Spleen (tissue), 11 donors: ENCODE data around the gene PTBP1. TPM values are rescaled to one million over a fixed set of nuclear protein-coding genes. Genes with fewer than 3 reads are reported as not detected.
"Not testable (repeated sequence)": the region's sequence is repeated elsewhere in the genome, so short reads cannot be mapped to it uniquely, and the experiment has no call there.

Source experiments
- DNase-seq: peaks from one replicate; pipeline ENCODE4 v3.0.0-alpha.2; 2020
- H3K27ac ChIP-seq, 8 donors: fragments of 200-600 bp; sonication (generic) in 7 of 8; 1 replicate in 4 of 8; 2 replicates in 4 of 8; pipeline versions ENCODE4 v1.5.0 to v1.8.0; 2016 to 2021; ENCODE audit warnings: inconsistent platforms in 4 of 8, mild to moderate bottlenecking in 4 of 8, moderate library complexity in 1 of 8
- H3K27me3 ChIP-seq, 7 donors: fragments of 200-600 bp; sonication (generic) in 6 of 7; replicated peaks in 1 of 7; 1 replicate in 4 of 7; 2 replicates in 3 of 7; pipeline versions ENCODE4 v1.5.0 to v1.8.0; 2016 to 2021; ENCODE audit warnings: inconsistent platforms in 3 of 7, mild to moderate bottlenecking in 1 of 7
- H3K36me3 ChIP-seq, 6 donors: fragments of 200-600 bp; sonication (generic) in 5 of 6; 1 replicate in 4 of 6; 2 replicates in 2 of 6; pipeline versions ENCODE4 v1.5.0 to v1.8.0; 2016 to 2021; ENCODE audit warnings: inconsistent platforms in 2 of 6
- H3K4me1 ChIP-seq, 6 donors: fragments of 200-600 bp; sonication (generic) in 5 of 6; 1 replicate in 3 of 6; 2 replicates in 3 of 6; pipeline versions ENCODE4 v1.5.0 to v1.8.0; 2016 to 2021; ENCODE audit warnings: inconsistent platforms in 3 of 6
- H3K4me3 ChIP-seq, 8 donors: fragments of 200-600 bp; sonication (generic) in 7 of 8; 1 replicate in 4 of 8; 2 replicates in 4 of 8; pipeline versions ENCODE4 v1.5.0 to v1.8.0; 2016 to 2021; ENCODE audit warnings: inconsistent platforms in 4 of 8, mild to moderate bottlenecking in 4 of 8, moderate library complexity in 2 of 8
- H3K9me3 ChIP-seq, 8 donors: fragments of 200-600 bp; sonication (generic) in 7 of 8; 1 replicate in 4 of 8; 2 replicates in 4 of 8; pipeline versions ENCODE4 v1.5.0 to v1.8.0; 2016 to 2021; ENCODE audit warnings: inconsistent platforms in 4 of 8
- POLR2A ChIP-seq, 3 donors: fragments of 450-650 bp; IDR thresholded peaks; one replicate each; pipeline ENCODE4 v1.5.1; 2017; ENCODE audit warnings: antibody characterized with exemption in 3 of 3, mild to moderate bottlenecking in 1 of 3
- POLR2AphosphoS5 ChIP-seq, 3 donors: sonication (generic); formaldehyde crosslinking; IDR thresholded peaks; one replicate each; pipeline ENCODE4 v1.5.1; 2017; ENCODE audit warnings: antibody characterized with exemption in 3 of 3
- WGBS, 5 donors: extraction: QIAGEN DNeasy Blood & Tissue Kit in 3 of 5; methylation state at CpG; one replicate each; pipeline versions ENCODE4 v1.1.5 to v1.1.7; 2013 to 2018; 5-methylcytosine and 5-hydroxymethylcytosine counted together
- intact Hi-C: fragments of 100-400 bp; cut with DNase I; formaldehyde crosslinking; loops from one replicate; pipeline ENCODE4 v1.15.0; 2023; ENCODE audit warnings: low total_unique reads
- polyA plus RNA-seq, 3 donors: library from polyadenylated mRNA; stranded (reverse); fragments of 200-250 nt; gene quantifications; one replicate each; pipeline ENCODE4 v1.2.1, GENCODE V29; 2013
- total RNA-seq, 7 donors: library from RNA; depleted of rRNA in 3 of 7; stranded (reverse); fragments of >200 nt in 3 of 7; fragmentation: NEBNext Ultra II Directional in 4 of 7; extraction: Animal tissue kit (Norgen Biotek cat#: 25700) in 4 of 7; gene quantifications; one replicate each; pipeline versions ENCODE4 v1.1.0 to v1.2.1, GENCODE V29; 2016 to 2021
- TF ChIP-seq, protein P1 (sequence below), 11 experiments: fragments of 200-600 bp in 7 of 11; fragments of 450-650 bp in 4 of 11; sonication (generic) in 4 of 11; IDR thresholded peaks in 8 of 11; conservative IDR thresholded peaks in 3 of 11; 1 replicate in 7 of 11; 2 replicates in 4 of 11; pipeline versions ENCODE4 v1.4.0 to v1.8.0; 2016 to 2021; ENCODE audit warnings: antibody characterized with exemption in 11 of 11, inconsistent platforms in 4 of 11, mild to moderate bottlenecking in 1 of 11
- donor health status: healthy with polysubstance abuse.
- donor health status: DM: no; HTN: no; CAD: no; lungs with moderate emphysema.
- donor health status: DM: no; HTN: no; CAD: no.
- donor health status: Bipolar disorder and iron deficiency.
- donor health status: healthy.
- donor health status: DM: no; HTN: no; CAD: no.
- donor health status: DM: yes; HTN: yes; CAD: no.

PTBP1 gene
- total and polyA plus RNA-seq, 10 donors: 89.9 to 305 (median 176) TPM

DNA sequence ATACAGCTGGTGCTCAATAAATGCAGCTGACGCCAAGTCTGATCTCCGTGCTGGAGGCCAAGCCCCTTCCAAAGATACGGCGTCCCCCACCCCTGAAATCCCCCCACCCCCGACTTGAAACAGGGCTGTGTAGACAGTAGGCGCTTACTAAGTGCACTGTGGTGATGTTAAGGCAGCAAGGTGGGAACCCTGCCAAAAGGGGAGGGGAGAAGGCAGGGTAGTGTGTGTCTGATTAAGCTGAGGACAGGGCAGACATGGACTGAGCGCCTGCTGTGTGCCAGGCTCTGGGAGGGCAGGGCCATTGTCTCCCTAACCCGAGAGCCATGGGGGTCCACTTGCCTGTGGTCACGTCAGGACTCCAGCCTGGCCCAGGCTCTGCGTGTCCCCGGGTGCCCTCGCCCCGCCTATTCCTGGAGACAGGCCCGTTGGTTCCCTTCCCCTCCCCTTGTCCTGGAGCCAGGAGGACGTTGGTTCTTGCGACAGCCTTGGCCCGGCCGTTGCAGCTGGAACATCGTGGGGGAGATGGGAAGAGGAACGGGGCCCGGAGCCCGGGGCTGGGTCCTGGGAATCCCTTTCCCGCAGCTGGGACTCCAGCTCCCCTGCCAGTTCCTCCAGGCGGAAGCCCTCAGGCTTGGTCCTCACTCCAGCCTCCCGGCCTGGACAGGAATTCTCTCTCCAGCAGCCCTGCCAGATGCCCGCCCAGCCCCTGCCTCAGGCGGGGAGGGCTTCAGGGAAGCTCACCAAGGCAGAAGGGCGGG, 53.1 kb downstream of the PTBP1 start:
- peaks cover 0 to 97% (median 55%) of the 10 kb centered on the region in 7 donors for H3K27me3 ChIP-seq
- peak; percentile 81 for DNase-seq
- peak overlapping the region in 7 of 8 donors; percentile 60 to 82 (median 79) for H3K27ac ChIP-seq
- H3K9me3 ChIP-seq: no peaks in the 10 kb centered on the region
- intact Hi-C loops: loop anchor here (10.0 kb wide), 1 partner anchor 76 kb away; no protein-coding TSS in a partner anchor
- no peak for TF ChIP-seq POLR2A (IDR thresholded peaks at IDR 0.05)
- peak; percentile 80 to 88 (median 81) for TF ChIP-seq POLR2AphosphoS5 (IDR thresholded peaks at IDR 0.05)
- 20 to 24% (median 21%) methylated on average over 17 to 28 of the region's 28 CpGs for WGBS, 5 donors
- H3K36me3 ChIP-seq: no peaks in the 10 kb centered on the region
- H3K4me3 ChIP-seq: peak overlapping the region in 1 of 8 donors; percentile 5
- peaks cover 0 to 60% (median 30%) of the 10 kb centered on the region in 6 donors for H3K4me1 ChIP-seq

DNA sequence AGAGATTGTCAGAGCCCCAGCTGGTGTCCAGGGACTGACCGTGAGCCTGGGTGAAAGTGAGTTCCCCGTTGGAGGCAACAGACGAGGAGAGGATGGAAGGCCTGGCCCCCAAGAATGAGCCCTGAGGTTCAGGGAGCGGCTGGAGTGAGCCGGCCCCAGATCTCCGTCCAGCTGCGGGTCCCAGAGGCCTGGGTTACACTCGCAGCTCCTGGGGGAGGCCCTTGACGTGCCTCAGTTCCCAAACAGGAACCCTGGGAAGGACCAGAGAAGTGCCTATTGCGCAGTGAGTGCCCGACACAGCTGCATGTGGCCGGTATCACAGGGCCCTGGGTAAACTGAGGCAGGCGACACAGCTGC, 53.7 kb downstream of the PTBP1 start:
- peaks cover 0 to 54% (median 27%) of the 10 kb centered on the region in 6 donors for H3K4me1 ChIP-seq
- H3K9me3 ChIP-seq: no peaks in the 10 kb centered on the region
- intact Hi-C loops: loop anchor here (10.0 kb wide), 1 partner anchor 76 kb away; no protein-coding TSS in a partner anchor
- 29 to 52% (median 39%) methylated on average over 5 to 13 of the region's 13 CpGs for WGBS, 5 donors
- H3K27ac ChIP-seq: peak overlapping the region in 7 of 8 donors; percentile 60 to 82 (median 79)
- no peaks in the 10 kb centered on the region for H3K36me3 ChIP-seq
- no peak for DNase-seq
- peak overlapping the region in 1 of 8 donors; percentile 5 for H3K4me3 ChIP-seq
- TF ChIP-seq POLR2A (IDR thresholded peaks at IDR 0.05) (no peak), POLR2AphosphoS5 (IDR thresholded peaks at IDR 0.05) (no peak)
- TF ChIP-seq, protein P1, sequence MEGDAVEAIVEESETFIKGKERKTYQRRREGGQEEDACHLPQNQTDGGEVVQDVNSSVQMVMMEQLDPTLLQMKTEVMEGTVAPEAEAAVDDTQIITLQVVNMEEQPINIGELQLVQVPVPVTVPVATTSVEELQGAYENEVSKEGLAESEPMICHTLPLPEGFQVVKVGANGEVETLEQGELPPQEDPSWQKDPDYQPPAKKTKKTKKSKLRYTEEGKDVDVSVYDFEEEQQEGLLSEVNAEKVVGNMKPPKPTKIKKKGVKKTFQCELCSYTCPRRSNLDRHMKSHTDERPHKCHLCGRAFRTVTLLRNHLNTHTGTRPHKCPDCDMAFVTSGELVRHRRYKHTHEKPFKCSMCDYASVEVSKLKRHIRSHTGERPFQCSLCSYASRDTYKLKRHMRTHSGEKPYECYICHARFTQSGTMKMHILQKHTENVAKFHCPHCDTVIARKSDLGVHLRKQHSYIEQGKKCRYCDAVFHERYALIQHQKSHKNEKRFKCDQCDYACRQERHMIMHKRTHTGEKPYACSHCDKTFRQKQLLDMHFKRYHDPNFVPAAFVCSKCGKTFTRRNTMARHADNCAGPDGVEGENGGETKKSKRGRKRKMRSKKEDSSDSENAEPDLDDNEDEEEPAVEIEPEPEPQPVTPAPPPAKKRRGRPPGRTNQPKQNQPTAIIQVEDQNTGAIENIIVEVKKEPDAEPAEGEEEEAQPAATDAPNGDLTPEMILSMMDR (IDR thresholded peaks at IDR 0.05 in 8 of 11, conservative IDR thresholded peaks at IDR 0.05 in 3 of 11): no peak
- H3K27me3 ChIP-seq: peaks cover 0 to 97% (median 50%) of the 10 kb centered on the region in 7 donors

DNA sequence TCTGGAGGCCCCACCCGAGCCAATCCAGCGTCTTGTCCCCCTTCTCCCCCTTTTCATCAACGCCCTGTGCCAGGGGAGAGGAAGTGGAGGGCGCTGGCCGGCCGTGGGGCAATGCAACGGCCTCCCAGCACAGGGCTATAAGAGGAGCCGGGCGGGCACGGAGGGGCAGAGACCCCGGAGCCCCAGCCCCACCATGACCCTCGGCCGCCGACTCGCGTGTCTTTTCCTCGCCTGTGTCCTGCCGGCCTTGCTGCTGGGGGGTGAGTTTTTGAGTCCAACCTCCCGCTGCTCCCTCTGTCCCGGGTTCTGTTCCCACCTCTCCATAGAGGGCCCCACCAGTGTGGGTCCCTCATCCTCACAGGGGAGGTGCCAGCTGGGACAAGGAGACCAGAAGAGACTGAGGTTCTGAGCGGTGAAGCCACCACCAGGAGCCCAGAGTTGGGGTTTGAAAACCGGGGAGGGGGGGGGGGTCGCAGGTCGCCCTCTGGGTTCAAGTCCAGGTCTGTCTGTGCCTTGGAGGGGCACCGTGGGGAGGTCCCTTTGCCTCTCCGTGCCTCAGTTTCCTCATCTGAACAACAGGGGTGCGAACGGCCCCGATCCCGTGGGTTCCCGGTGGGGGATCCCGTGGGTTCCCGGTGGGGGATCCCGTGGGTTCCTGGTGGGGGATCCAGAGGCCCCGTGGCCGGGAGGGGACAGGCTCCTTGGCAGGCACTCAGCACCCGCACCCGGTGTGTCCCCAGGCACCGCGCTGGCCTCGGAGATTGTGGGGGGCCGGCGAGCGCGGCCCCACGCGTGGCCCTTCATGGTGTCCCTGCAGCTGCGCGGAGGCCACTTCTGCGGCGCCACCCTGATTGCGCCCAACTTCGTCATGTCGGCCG, 55.1 kb downstream of the PTBP1 start, which contains the start of gene ELANE:
Gene ELANE, plus strand, starts transcription at position 168 of the 878 bp plus-strand sequence. Its CDS starts 26 bp downstream, at position 194.
- Histone ChIP-seq H3K36me3 (no peaks in the 10 kb centered on the region), H3K9me3 (no peaks in the 10 kb centered on the region), H3K4me1 (peaks cover 0 to 56% (median 27%) of the 10 kb centered on the region in 6 donors), H3K27me3 (peaks cover 0 to 83% (median 39%) of the 10 kb centered on the region in 7 donors), H3K27ac (peak within 1 kb of the TSS in 7 of 8 donors; percentile 60 to 82 (median 79)), H3K4me3 (peak within 1 kb of the TSS in 3 of 8 donors; percentile 6 to 27 (median 6))
- WGBS, 5 donors: 42 to 70% (median 45%) methylated on average over 28 to 55 of the region's 55 CpGs
- TF ChIP-seq POLR2A (IDR thresholded peaks at IDR 0.05) (no peak), POLR2AphosphoS5 (IDR thresholded peaks at IDR 0.05) (no peak)
- TF ChIP-seq, protein P1 (IDR thresholded peaks at IDR 0.05 in 8 of 11, conservative IDR thresholded peaks at IDR 0.05 in 3 of 11): no peak
- intact Hi-C loops: loop anchor here (10.0 kb wide), 1 partner anchor 78 kb away; no protein-coding TSS in a partner anchor
- DNase-seq: peak; percentile 79

DNA sequence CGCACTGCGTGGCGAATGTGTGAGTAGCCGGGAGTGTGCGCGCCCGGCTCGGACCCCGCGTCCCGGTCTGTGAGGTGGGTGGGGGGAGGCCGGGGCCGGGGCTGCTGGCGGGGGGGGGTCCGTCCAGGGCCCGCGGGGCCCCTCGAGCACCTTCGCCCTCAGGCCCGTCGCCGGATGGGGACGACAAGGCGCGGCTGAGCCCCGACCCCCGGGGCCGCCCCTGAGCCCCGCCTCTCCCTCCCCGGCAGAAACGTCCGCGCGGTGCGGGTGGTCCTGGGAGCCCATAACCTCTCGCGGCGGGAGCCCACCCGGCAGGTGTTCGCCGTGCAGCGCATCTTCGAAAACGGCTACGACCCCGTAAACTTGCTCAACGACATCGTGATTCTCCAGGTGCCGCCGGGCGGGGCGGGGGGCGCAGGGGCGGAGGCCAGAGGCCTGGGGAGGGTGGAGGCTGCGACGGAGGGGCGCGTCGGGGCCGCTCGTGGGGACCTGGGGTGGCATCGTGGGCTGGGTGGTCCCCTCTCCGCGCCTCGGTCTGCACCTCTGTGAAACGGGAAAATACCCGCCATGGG, 55.8 kb downstream of the PTBP1 start:
- H3K36me3 ChIP-seq: no peaks in the 10 kb centered on the region
- peaks cover 0 to 52% (median 23%) of the 10 kb centered on the region in 6 donors for H3K4me1 ChIP-seq
- peaks cover 0 to 78% (median 33%) of the 10 kb centered on the region in 7 donors for H3K27me3 ChIP-seq
- H3K4me3 ChIP-seq: peak overlapping the region in 3 of 8 donors; percentile 6 to 27 (median 6)
- DNase-seq: no peak
- no peaks in the 10 kb centered on the region for H3K9me3 ChIP-seq
- 16 to 38% (median 28%) methylated on average over 10 to 67 of the region's 67 CpGs for WGBS, 5 donors
- intact Hi-C loops: loop anchor here (10.0 kb wide), 1 partner anchor 78 kb away; no protein-coding TSS in a partner anchor
- H3K27ac ChIP-seq: peak overlapping the region in 1 of 8 donors; percentile 82
- TF ChIP-seq POLR2AphosphoS5 (IDR thresholded peaks at IDR 0.05): no peak
- no peak for TF ChIP-seq POLR2A (IDR thresholded peaks at IDR 0.05)
- TF ChIP-seq, protein P1 (IDR thresholded peaks at IDR 0.05 in 8 of 11, conservative IDR thresholded peaks at IDR 0.05 in 3 of 11): no peak

DNA sequence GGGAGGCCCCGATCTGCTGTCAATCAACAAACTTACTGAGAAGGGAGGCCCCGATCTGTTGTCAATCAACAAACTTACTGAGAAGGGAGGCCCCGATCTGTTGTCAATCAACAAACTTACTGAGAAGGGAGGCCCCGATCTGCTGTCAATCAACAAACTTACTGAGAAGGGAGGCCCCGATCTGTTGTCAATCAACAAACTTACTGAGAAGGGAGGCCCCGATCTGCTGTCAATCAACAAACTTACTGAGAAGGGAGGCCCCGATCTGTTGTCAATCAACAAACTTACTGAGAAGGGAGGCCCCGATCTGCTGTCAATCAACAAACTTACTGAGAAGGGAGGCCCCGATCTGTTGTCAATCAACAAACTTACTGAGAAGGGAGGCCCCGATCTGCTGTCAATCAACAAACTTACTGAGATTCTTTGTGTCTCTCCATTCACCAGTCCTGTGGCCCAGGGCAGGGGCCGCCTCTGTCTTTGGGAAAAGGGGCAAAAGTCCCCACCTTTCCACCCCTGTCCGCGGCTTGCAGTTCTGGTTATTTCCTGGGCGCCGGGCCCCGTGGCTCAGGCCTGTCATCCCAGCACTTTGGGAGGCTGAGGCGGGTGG, 56.5 kb downstream of the PTBP1 start:
- DNase-seq, H3K9me3 ChIP-seq, H3K4me3 ChIP-seq, H3K36me3 ChIP-seq, H3K27ac ChIP-seq: not testable (repeated sequence)
- H3K4me1 ChIP-seq: peaks cover 0 to 48% (median 22%) of the 10 kb centered on the region in 6 donors
- peaks cover 0 to 78% (median 29%) of the 10 kb centered on the region in 7 donors for H3K27me3 ChIP-seq
- WGBS, 5 donors: 53 to 81% (median 63%) methylated on average over 9 to 12 of the region's 17 CpGs
- intact Hi-C loops: loop anchor here (10.0 kb wide), 1 partner anchor 79 kb away; no protein-coding TSS in a partner anchor
